MCF 10A (cell line): ENCODE measurements around the gene TXK. TPM values are rescaled to one million over a fixed set of nuclear protein-coding genes. Genes with fewer than 3 reads are reported as not detected.

Experiments
- BruUV-seq: library from RNA; stranded (reverse); fragments of 400-500 nt; replicated peaks from 2 replicates; lab custom pipeline; 2021; lab: Mats Ljungman, UMichigan
- CTCF ChIA-PET: fragments of 300-600 bp; sonication (Branson Sonifier 250); formaldehyde crosslinking; extraction: SDS; loops from one replicate; lab custom pipeline; 2021; ENCODE audit warnings: antibody characterized with exemption, inconsistent platforms; lab: Yijun Ruan, JAX
- POLR2A ChIA-PET: fragments of 300-600, 350-650 bp; sonication (Branson Sonifier 250); formaldehyde crosslinking; extraction: SDS; loops from one replicate; lab custom pipeline; 2020; ENCODE audit warnings: antibody characterized with exemption, inconsistent platforms; lab: Yijun Ruan, JAX
- DNase-seq: peaks from one replicate; pipeline ENCODE4 v3.0.0-alpha.2; 2018; ENCODE audit not compliant: unreplicated experiment
- H3K27ac Mint-ChIP-seq: one replicate; pipeline ENCODE4 v1.8.0; 2022; ENCODE audit warnings: mild to moderate bottlenecking, low read depth, mixed read lengths; ENCODE audit not compliant: unreplicated experiment
- H3K27me3 Mint-ChIP-seq: one replicate; pipeline ENCODE4 v1.8.0; 2022; ENCODE audit warnings: mixed read lengths; ENCODE audit not compliant: insufficient read depth, unreplicated experiment
- H3K36me3 Mint-ChIP-seq: one replicate; pipeline ENCODE4 v1.8.0; 2022; ENCODE audit warnings: mild to moderate bottlenecking, moderate library complexity, mixed read lengths; ENCODE audit not compliant: insufficient read depth, unreplicated experiment
- H3K4me1 Mint-ChIP-seq: one replicate; pipeline ENCODE4 v1.8.0; 2022; ENCODE audit warnings: mixed read lengths; ENCODE audit not compliant: insufficient read depth, unreplicated experiment
- H3K4me3 Mint-ChIP-seq: one replicate; pipeline ENCODE4 v1.8.0; 2022; ENCODE audit warnings: mild to moderate bottlenecking, moderate library complexity, mixed read lengths; ENCODE audit not compliant: unreplicated experiment
- H3K9me3 Mint-ChIP-seq: one replicate; pipeline ENCODE4 v1.8.0; 2022; ENCODE audit warnings: mixed read lengths; ENCODE audit not compliant: unreplicated experiment
- intact Hi-C: fragments of 100-400 bp; cut with micrococcal nuclease; formaldehyde crosslinking; loops from 2 replicates; pipeline ENCODE4 v1.14.1; 2022
- total RNA-seq: library from RNA; stranded (reverse); gene quantifications from 2 replicates; pipeline ENCODE4 v1.2.3, GENCODE V29; 2022
- TF ChIP-seq, protein P1 (sequence below): fragments of 200-600 bp; IDR thresholded peaks from one replicate; pipeline ENCODE4 v1.8.0; 2022; ENCODE audit warnings: antibody characterized with exemption, mild to moderate bottlenecking; ENCODE audit not compliant: unreplicated experiment

Gene TXK
- total RNA-seq, 1 experiment from 2014 or later, result not detected

GRCh38 chr4:48047896-48048295 is 86.2 kb downstream of the TXK start:
- BruUV-seq, result no TSS peak
- H3K36me3 Mint-ChIP-seq, result peaks cover 7% of the 10 kb centered on the region
- CTCF ChIA-PET, result interaction anchor here (0.9 to 3.4 kb wide), 3 partner anchors 14 to 21 kb away, joined by 4 to 26 read pairs (median 10); no protein-coding TSS in a partner anchor

GRCh38 chr4:48047421-48047844 is 86.6 kb downstream of the TXK start:
- H3K36me3 Mint-ChIP-seq, result peaks cover 7% of the 10 kb centered on the region
- no peak overlapping the region for H3K27ac Mint-ChIP-seq
- DNase-seq, result no peak
- no peaks in the 10 kb centered on the region for H3K27me3 Mint-ChIP-seq
- TF ChIP-seq, protein P1, sequence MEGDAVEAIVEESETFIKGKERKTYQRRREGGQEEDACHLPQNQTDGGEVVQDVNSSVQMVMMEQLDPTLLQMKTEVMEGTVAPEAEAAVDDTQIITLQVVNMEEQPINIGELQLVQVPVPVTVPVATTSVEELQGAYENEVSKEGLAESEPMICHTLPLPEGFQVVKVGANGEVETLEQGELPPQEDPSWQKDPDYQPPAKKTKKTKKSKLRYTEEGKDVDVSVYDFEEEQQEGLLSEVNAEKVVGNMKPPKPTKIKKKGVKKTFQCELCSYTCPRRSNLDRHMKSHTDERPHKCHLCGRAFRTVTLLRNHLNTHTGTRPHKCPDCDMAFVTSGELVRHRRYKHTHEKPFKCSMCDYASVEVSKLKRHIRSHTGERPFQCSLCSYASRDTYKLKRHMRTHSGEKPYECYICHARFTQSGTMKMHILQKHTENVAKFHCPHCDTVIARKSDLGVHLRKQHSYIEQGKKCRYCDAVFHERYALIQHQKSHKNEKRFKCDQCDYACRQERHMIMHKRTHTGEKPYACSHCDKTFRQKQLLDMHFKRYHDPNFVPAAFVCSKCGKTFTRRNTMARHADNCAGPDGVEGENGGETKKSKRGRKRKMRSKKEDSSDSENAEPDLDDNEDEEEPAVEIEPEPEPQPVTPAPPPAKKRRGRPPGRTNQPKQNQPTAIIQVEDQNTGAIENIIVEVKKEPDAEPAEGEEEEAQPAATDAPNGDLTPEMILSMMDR, result no peak
- CTCF ChIA-PET, result interaction anchor here (0.9 to 3.4 kb wide), 2 partner anchors 13 to 21 kb away, joined by 4 to 26 read pairs; no protein-coding TSS in a partner anchor
- no peak overlapping the region for H3K4me3 Mint-ChIP-seq
- no peaks in the 10 kb centered on the region for H3K4me1 Mint-ChIP-seq
- BruUV-seq, result no TSS peak
- POLR2A ChIA-PET, result interaction anchor here (0.6 kb wide), 1 partner anchor 13 kb away, joined by 3 read pairs; no protein-coding TSS in a partner anchor
- H3K9me3 Mint-ChIP-seq, result no peaks in the 10 kb centered on the region
- intact Hi-C loops, result no loop called here

More at GRCh38 chr4:48047896-48048295, 86.2 kb downstream of the TXK start:
- Mint-ChIP-seq H3K27me3 (no peaks in the 10 kb centered on the region), H3K4me1 (no peaks in the 10 kb centered on the region), H3K9me3 (no peaks in the 10 kb centered on the region), H3K4me3 (no peak overlapping the region), H3K27ac (no peak overlapping the region)
- intact Hi-C loops, result no loop called here
- DNase-seq, result no peak
- TF ChIP-seq, protein P1, result no peak
- POLR2A ChIA-PET, result interaction anchor here (0.6 kb wide), 1 partner anchor 14 kb away, joined by 3 read pairs; no protein-coding TSS in a partner anchor

DNA sequence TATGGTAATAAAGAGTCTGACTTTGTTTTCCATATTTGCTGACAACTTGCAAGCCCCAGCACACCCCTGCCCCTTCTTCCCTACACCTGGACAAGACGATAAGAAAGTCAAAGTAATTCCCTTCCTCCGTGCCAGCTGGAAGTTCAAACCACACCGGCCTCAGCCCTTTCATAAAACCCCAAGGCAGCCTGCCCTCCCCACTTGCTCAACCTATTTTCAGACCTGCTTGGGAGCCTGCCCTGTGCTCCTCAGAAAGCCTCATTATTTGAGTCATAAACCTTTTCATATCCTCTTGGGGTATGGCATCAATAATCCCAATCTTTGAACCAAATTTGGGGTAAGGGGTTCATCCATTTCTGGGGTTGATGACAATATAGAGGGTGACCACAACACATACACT is 88.0 kb downstream of the TXK start:
- intact Hi-C loops, result no loop called here
- DNase-seq, result no peak
- BruUV-seq, result no TSS peak
- TF ChIP-seq, protein P1, result no peak
- Mint-ChIP-seq H3K4me1 (no peaks in the 10 kb centered on the region), H3K36me3 (peaks cover 7% of the 10 kb centered on the region), H3K4me3 (no peak overlapping the region), H3K27me3 (no peaks in the 10 kb centered on the region), H3K9me3 (no peaks in the 10 kb centered on the region), H3K27ac (no peak overlapping the region)
- ChIA-PET POLR2A (no interaction called here), CTCF (interaction anchor here (0.7 to 3.4 kb wide), 4 partner anchors 12 to 1499 kb away, joined by 3 to 26 read pairs (median 3); no protein-coding TSS in a partner anchor)

DNA sequence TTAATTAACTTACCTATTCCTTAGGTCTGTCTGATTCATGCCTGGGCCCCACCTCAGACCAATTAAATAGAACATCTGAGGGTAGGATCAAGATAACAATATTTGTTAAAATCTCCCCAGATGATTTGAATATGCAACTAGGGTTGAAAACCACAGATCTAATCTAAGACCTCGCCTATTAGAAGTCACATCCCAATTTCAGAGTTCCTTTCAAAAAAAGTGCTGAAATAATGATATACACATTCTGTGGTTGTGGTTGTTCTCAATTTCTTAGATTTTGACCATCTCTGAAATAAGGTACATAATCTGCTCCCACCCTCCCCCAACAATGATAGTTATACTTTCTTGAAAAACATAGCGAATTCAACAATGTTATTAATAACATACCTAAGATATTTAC is 89.8 kb downstream of the TXK start:
- no TSS peak for BruUV-seq
- H3K4me1 Mint-ChIP-seq, result no peaks in the 10 kb centered on the region
- H3K36me3 Mint-ChIP-seq, result peaks cover 2% of the 10 kb centered on the region
- TF ChIP-seq, protein P1, result no peak
- no peaks in the 10 kb centered on the region for H3K27me3 Mint-ChIP-seq
- no peak for DNase-seq
- H3K9me3 Mint-ChIP-seq, result no peaks in the 10 kb centered on the region
- intact Hi-C loops, result no loop called here
- no peak overlapping the region for H3K4me3 Mint-ChIP-seq
- ChIA-PET CTCF (interaction anchor here (0.6 to 3.4 kb wide), 3 partner anchors 10 to 378 kb away, joined by 5 to 26 read pairs (median 11); no protein-coding TSS in a partner anchor), POLR2A (no interaction called here)
- no peak overlapping the region for H3K27ac Mint-ChIP-seq
